Mucosa of rectum (tissue), 2 donors: ENCODE measurements around the gene MEAK7.

Experiments
- H3K27ac ChIP-seq, 2 donors: one replicate each; pipeline ENCODE4 v1.7.0; 2013; ENCODE audit warnings: inconsistent platforms in 2 of 2, low read depth in 2 of 2, low read length in 2 of 2
- H3K27me3 ChIP-seq, 2 donors: one replicate each; pipeline ENCODE4 v1.7.0; 2013; ENCODE audit warnings: low read length in 2 of 2; ENCODE audit not compliant: control insufficient read depth in 2 of 2, insufficient read depth in 2 of 2
- H3K36me3 ChIP-seq, 2 donors: one replicate each; pipeline ENCODE4 v1.7.0; 2013; ENCODE audit warnings: low read length in 2 of 2; ENCODE audit not compliant: control insufficient read depth in 2 of 2, insufficient read depth in 2 of 2
- H3K4me1 ChIP-seq, 2 donors: one replicate each; pipeline ENCODE4 v1.7.0; 2013; ENCODE audit warnings: low read length in 2 of 2, mild to moderate bottlenecking in 1 of 2; ENCODE audit not compliant: control insufficient read depth in 2 of 2, insufficient read depth in 2 of 2
- H3K4me3 ChIP-seq, 2 donors: one replicate each; pipeline ENCODE4 v1.7.0; 2013; ENCODE audit warnings: low read length in 2 of 2
- H3K9ac ChIP-seq, 2 donors: one replicate each; pipeline ENCODE4 v1.7.0; 2013; ENCODE audit warnings: low read length in 2 of 2, low read depth in 1 of 2, mild to moderate bottlenecking in 1 of 2
- H3K9me3 ChIP-seq, 2 donors: one replicate each; pipeline ENCODE4 v1.7.0; 2013; ENCODE audit warnings: low read length in 2 of 2; ENCODE audit not compliant: control insufficient read depth in 2 of 2
- donor health status: healthy.
- donor health status: Normal muscosa, but diverticular disease.

MEAK7 gene, protein sequence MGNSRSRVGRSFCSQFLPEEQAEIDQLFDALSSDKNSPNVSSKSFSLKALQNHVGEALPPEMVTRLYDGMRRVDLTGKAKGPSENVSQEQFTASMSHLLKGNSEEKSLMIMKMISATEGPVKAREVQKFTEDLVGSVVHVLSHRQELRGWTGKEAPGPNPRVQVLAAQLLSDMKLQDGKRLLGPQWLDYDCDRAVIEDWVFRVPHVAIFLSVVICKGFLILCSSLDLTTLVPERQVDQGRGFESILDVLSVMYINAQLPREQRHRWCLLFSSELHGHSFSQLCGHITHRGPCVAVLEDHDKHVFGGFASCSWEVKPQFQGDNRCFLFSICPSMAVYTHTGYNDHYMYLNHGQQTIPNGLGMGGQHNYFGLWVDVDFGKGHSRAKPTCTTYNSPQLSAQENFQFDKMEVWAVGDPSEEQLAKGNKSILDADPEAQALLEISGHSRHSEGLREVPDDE

GRCh38 chr16:84504420-84505248 lies at the start of gene MEAK7:
Gene MEAK7 (minus strand): TSS chr16:84504659. CDS start chr16:84498086, 6,573 bp downstream.
- peaks cover 19 to 29% of the 10 kb centered on the region in 2 donors for H3K4me1 ChIP-seq
- peak within 1 kb of the TSS; percentile 89 to 97 for H3K4me3 ChIP-seq
- peaks cover 0 to 2% of the 10 kb centered on the region in 2 donors for H3K36me3 ChIP-seq
- H3K9me3 ChIP-seq: no peaks in the 10 kb centered on the region
- no peaks in the 10 kb centered on the region for H3K27me3 ChIP-seq
- H3K9ac ChIP-seq: peak within 1 kb of the TSS; percentile 86 to 93
- H3K27ac ChIP-seq: peak within 1 kb of the TSS; percentile 68 to 79

DNA sequence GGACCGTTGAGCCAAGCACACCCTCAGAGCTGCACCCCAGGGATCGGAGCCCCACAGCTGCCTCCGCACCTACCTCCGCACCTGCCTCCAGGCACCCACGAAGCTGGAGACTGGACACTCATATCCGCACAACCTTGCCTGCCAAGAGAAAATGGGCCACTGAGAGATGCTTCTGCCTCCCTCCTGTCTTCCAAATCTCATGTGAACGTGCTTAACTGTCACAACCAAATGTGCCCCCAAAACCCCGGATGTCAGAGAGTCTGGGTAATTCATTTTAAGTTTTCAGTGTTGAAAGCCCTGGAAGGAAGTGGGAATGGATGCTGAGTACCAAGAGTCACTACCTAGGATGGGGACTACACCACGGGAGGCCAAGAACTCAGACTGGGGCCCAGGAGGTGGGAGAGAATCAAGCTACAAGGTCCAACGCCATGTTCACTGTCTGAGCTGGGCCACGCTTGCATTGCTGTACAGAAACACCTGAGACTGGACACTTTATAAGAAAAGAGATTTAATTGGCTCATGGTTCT lies 49.5 kb upstream of the MEAK7 start:
- Histone ChIP-seq H3K27me3 (no peaks in the 10 kb centered on the region), H3K9ac (no peak overlapping the region), H3K4me3 (peak overlapping the region in 1 of 2 donors; percentile 17), H3K4me1 (peaks cover 0 to 4% of the 10 kb centered on the region in 2 donors), H3K27ac (peak overlapping the region in 1 of 2 donors; percentile 50), H3K36me3 (no peaks in the 10 kb centered on the region), H3K9me3 (no peaks in the 10 kb centered on the region)

DNA sequence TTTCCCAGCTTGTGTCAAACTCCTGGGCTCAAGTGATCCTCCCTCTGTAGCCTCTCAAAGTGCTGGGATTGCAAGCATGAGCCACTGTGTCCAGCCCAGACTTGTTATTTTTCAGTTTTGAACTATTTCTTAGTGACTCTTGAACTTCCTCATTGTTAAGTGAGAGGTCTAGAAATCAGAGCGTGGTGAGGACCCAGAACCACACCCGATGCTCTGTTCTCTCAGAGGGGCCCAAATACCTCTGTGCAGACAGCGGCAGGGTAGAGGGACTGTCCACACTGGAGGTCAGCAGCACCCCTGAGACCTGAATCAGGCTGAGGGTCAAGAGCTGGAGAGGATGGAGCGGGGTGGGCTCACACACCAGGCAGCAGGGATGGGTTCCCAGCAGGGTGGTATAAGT lies 47.7 kb upstream of the MEAK7 start:
- Histone ChIP-seq H3K36me3 (no peaks in the 10 kb centered on the region), H3K4me3 (peak overlapping the region in 1 of 2 donors; percentile 31), H3K4me1 (peaks cover 0 to 4% of the 10 kb centered on the region in 2 donors), H3K9ac (no peak overlapping the region), H3K27me3 (no peaks in the 10 kb centered on the region), H3K27ac (no peak overlapping the region), H3K9me3 (no peaks in the 10 kb centered on the region)

- no peak overlapping the region for H3K4me3 ChIP-seq
- no peak overlapping the region for H3K9ac ChIP-seq
- H3K36me3 ChIP-seq: no peaks in the 10 kb centered on the region
- peak overlapping the region in 1 of 2 donors; percentile 3 for H3K27ac ChIP-seq
- no peaks in the 10 kb centered on the region for H3K9me3 ChIP-seq
- no peaks in the 10 kb centered on the region for H3K4me1 ChIP-seq
- H3K27me3 ChIP-seq: no peaks in the 10 kb centered on the region
Observed at GRCh38 chr16:84550096-84550495, 45.6 kb upstream of the MEAK7 start.

- Histone ChIP-seq H3K27ac (peak overlapping the region; percentile 68 to 75), H3K36me3 (no peaks in the 10 kb centered on the region), H3K9me3 (no peaks in the 10 kb centered on the region), H3K27me3 (no peaks in the 10 kb centered on the region), H3K9ac (no peak overlapping the region), H3K4me1 (no peaks in the 10 kb centered on the region), H3K4me3 (peak overlapping the region in 1 of 2 donors; percentile 33)
Observed at GRCh38 chr16:84548971-84549844, 44.7 kb upstream of the MEAK7 start.

DNA sequence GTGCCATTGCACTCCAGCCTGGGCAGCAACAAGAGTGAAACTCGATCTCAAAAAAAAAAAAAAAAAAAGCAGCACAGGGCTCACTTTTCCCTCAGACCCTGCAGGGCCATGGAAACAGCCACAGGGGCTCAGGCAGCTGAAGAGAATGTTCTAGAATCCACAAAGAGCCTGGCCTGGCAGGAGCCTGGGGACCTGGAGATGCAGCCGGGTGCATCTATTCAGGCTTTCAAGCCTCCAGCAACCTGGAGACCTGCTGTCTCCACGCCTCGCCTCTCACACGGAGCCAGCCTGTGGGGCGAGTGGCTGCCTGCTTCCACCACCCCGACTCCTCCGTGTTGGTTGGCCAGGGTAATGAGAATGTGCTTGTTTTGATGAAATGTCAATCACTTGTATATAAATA lies 44.0 kb upstream of the MEAK7 start:
- no peaks in the 10 kb centered on the region for H3K9me3 ChIP-seq
- no peaks in the 10 kb centered on the region for H3K36me3 ChIP-seq
- H3K9ac ChIP-seq: no peak overlapping the region
- no peaks in the 10 kb centered on the region for H3K27me3 ChIP-seq
- no peak overlapping the region for H3K27ac ChIP-seq
- H3K4me3 ChIP-seq: peak overlapping the region in 1 of 2 donors; percentile 13
- H3K4me1 ChIP-seq: no peaks in the 10 kb centered on the region

GRCh38 chr16:84547546-84548061 lies 43.1 kb upstream of the MEAK7 start:
- Histone ChIP-seq H3K9ac (no peak overlapping the region), H3K4me1 (peaks cover 0 to under 1% of the 10 kb centered on the region in 2 donors), H3K27me3 (no peaks in the 10 kb centered on the region), H3K36me3 (no peaks in the 10 kb centered on the region), H3K27ac (no peak overlapping the region), H3K9me3 (no peaks in the 10 kb centered on the region), H3K4me3 (no peak overlapping the region)

DNA sequence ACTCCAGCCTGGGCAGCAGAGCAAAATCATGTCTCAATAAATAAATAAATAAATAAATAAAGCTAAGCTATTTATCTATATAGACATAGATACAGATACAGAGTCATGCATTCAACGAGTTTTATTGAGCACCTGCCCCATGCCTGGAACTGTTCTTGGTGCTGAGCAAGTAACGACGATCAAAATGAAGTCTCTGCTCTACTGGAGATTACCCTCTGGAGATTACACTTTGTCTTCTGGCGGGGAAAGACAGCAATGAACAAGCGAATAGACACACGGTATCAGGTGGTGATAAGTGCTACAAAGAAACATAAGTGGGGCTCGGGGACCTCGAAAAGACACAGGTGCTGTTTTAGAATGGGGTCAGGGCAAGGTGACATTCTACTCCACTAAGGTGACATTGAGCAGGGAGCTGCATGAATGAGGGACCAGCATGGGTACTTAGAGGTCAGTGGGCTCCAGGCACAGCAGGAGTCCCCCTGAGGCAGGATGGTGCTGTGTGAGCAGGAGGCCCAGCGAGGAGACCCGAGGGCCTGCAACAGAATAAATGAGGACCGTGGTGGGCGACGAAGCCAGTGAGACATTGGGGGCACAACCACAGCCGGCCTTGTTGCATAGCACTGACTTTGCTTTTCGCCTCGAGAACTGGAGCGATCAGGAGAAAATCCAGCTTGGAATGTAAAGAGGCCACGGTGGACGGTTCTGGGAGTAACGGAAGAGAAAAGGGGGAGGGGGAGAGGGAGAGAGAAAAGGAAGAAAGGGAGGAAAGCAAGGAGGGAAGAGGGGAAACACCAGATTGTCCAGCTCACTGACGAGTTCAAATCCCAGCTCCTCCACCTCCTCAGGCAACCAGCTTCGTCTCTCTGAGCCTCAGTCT lies 42.4 kb upstream of the MEAK7 start:
- H3K4me3 ChIP-seq: no peak overlapping the region
- no peak overlapping the region for H3K9ac ChIP-seq
- no peaks in the 10 kb centered on the region for H3K9me3 ChIP-seq
- H3K27ac ChIP-seq: no peak overlapping the region
- peaks cover 0 to 6% of the 10 kb centered on the region in 2 donors for H3K4me1 ChIP-seq
- H3K36me3 ChIP-seq: no peaks in the 10 kb centered on the region
- no peaks in the 10 kb centered on the region for H3K27me3 ChIP-seq
